GM23338 (cell line): Measurements from ENCODE around the gene PCTP. TPM values are rescaled to one million over a fixed set of nuclear protein-coding genes. Genes with fewer than 3 reads are reported as not detected.

Experiments used
- ATAC-seq: fragments of 200-7000 bp; cut with Tn5 transposase; 3 replicates; pipeline ENCODE4 v1.9.1; 2020
- DNase-seq: peaks from one replicate; pipeline ENCODE4 v3.0.0-alpha.2; 2015; ENCODE audit warnings: low spot score
- H2AFZ ChIP-seq: fragments of 200-600 bp; sonication (generic); 2 replicates; pipeline ENCODE4 v1.8.0; 2016; ENCODE audit warnings: antibody characterized with exemption, mild to moderate bottlenecking, moderate library complexity
- H3F3A ChIP-seq: fragments of 200-600 bp; sonication (generic); replicated peaks from 2 replicates; pipeline ENCODE4 v1.8.0; 2017; ENCODE audit warnings: antibody characterized with exemption, mixed run types, low read depth
- H3K27ac ChIP-seq: fragments of 200-600 bp; sonication (generic); 2 replicates; pipeline ENCODE4 v1.6.1; 2016; ENCODE audit warnings: low read depth
- H3K27me3 ChIP-seq: fragments of 200-600 bp; sonication (generic); 2 replicates; pipeline ENCODE4 v1.8.0; 2016; ENCODE audit warnings: mild to moderate bottlenecking, mixed run types, moderate library complexity; ENCODE audit not compliant: insufficient read depth
- H3K36me3 ChIP-seq: fragments of 200-600 bp; sonication (generic); 2 replicates; pipeline ENCODE4 v1.8.0; 2016; ENCODE audit warnings: mild to moderate bottlenecking; ENCODE audit not compliant: insufficient read depth
- H3K4me1 ChIP-seq: fragments of 200-600 bp; sonication (generic); 2 replicates; pipeline ENCODE4 v1.8.0; 2016; ENCODE audit warnings: mild to moderate bottlenecking, moderate library complexity; ENCODE audit not compliant: insufficient read depth
- H3K4me2 ChIP-seq: fragments of 200-600 bp; sonication (generic); 2 replicates; pipeline ENCODE4 v1.7.1; 2017; ENCODE audit warnings: mixed run types
- H3K4me3 ChIP-seq: fragments of 200-600 bp; sonication (generic); 2 replicates; pipeline ENCODE4 v1.6.1; 2016; ENCODE audit warnings: mixed run types
- H3K79me2 ChIP-seq: fragments of 200-600 bp; sonication (generic); replicated peaks from 2 replicates; pipeline ENCODE4 v1.8.0; 2017; ENCODE audit warnings: mild to moderate bottlenecking; ENCODE audit not compliant: insufficient read depth
- H3K9me2 ChIP-seq: fragments of 200-600 bp; sonication (generic); 2 replicates; pipeline ENCODE4 v1.8.0; 2017; ENCODE audit not compliant: insufficient read depth
- H4K20me1 ChIP-seq: fragments of 200-600 bp; sonication (generic); replicated peaks from 2 replicates; pipeline ENCODE4 v1.8.0; 2017; ENCODE audit warnings: mild to moderate bottlenecking; ENCODE audit not compliant: insufficient read depth
- H3K27ac Mint-ChIP-seq: 2 replicates; pipeline ENCODE4 v1.8.0; 2020; ENCODE audit warnings: inconsistent platforms, mild to moderate bottlenecking, moderate library complexity, mixed read lengths
- H3K27me3 Mint-ChIP-seq: 3 replicates; pipeline ENCODE4 v1.8.0; 2022; ENCODE audit warnings: low read depth, mild to moderate bottlenecking, moderate library complexity, mixed read lengths, inconsistent platforms; ENCODE audit not compliant: insufficient read depth, poor library complexity
- H3K36me3 Mint-ChIP-seq: 3 replicates; pipeline ENCODE4 v1.8.0; 2021; ENCODE audit warnings: low read depth, mild to moderate bottlenecking, inconsistent platforms, moderate library complexity, mixed read lengths
- H3K4me1 Mint-ChIP-seq: 3 replicates; pipeline ENCODE4 v1.8.0; 2020; ENCODE audit warnings: mild to moderate bottlenecking, inconsistent platforms, mixed read lengths
- H3K4me3 Mint-ChIP-seq: 3 replicates; pipeline ENCODE4 v1.8.0; 2021; ENCODE audit warnings: moderate library complexity, mild to moderate bottlenecking, inconsistent platforms, mixed read lengths
- H3K9me3 Mint-ChIP-seq: 3 replicates; pipeline ENCODE4 v1.8.0; 2020; ENCODE audit warnings: moderate library complexity, mild to moderate bottlenecking, inconsistent platforms, mixed read lengths
- CREB1 ChIP-seq: fragments of 250-450 bp; sonication (Bioruptor Pico); IDR thresholded peaks from 2 replicates; pipeline ENCODE4 v1.5.0; 2020; ENCODE audit warnings: low read depth, mild to moderate bottlenecking, moderate library complexity
- ETS1 ChIP-seq: IDR thresholded peaks from 2 replicates; pipeline ENCODE4 v1.6.1; 2016; ENCODE audit warnings: antibody characterized with exemption
- EZH2 ChIP-seq: fragments of 200-600 bp; sonication (generic); IDR thresholded peaks from one replicate; pipeline ENCODE4 v1.8.0; 2017; ENCODE audit warnings: antibody characterized with exemption, mild to moderate bottlenecking, low read depth; ENCODE audit not compliant: unreplicated experiment
- NANOG ChIP-seq: IDR thresholded peaks from 2 replicates; pipeline ENCODE4 v1.6.1; 2016; ENCODE audit warnings: antibody characterized with exemption, borderline replicate concordance
- POLR2AphosphoS5 ChIP-seq: IDR thresholded peaks from 2 replicates; pipeline ENCODE4 v1.6.1; 2016; ENCODE audit warnings: antibody characterized with exemption, low read depth
- REST ChIP-seq: IDR thresholded peaks from one replicate; pipeline ENCODE4 v1.6.1; 2018; ENCODE audit warnings: antibody characterized with exemption; ENCODE audit not compliant: unreplicated experiment
- STAT1 ChIP-seq: IDR thresholded peaks from one replicate; pipeline ENCODE4 v1.6.1; 2016; ENCODE audit warnings: antibody characterized with exemption; ENCODE audit not compliant: unreplicated experiment
- ZNF114 ChIP-seq: fragments of 250-450 bp; sonication (Bioruptor Pico); IDR thresholded peaks from 2 replicates; pipeline ENCODE4 v1.5.0; 2020; ENCODE audit warnings: mild to moderate bottlenecking, moderate library complexity
- polyA plus RNA-seq: library from polyadenylated mRNA; unstranded; fragments of >200 nt; fragmentation: Nextera tagmentation; extraction: Ambion mirVana; gene quantifications from 2 replicates; pipeline ENCODE4 v1.2.1, GENCODE V29; 2016
- total RNA-seq: library from RNA; depleted of rRNA; stranded (reverse); fragments of >200 nt; shearing (Covaris generic); gene quantifications from 2 replicates; pipeline ENCODE4 v1.2.3, GENCODE V29; 2014

The PCTP gene
- total and polyA plus RNA-seq, 2 experiments from 2014 or later, result 6.4 to 12.3 TPM

- Mint-ChIP-seq H3K9me3 (no peaks in the 10 kb centered on the region), H3K27me3 (no peaks in the 10 kb centered on the region), H3K4me1 (no peaks in the 10 kb centered on the region), H3K36me3 (no peaks in the 10 kb centered on the region), H3K27ac (no peak overlapping the region; the same call in 1 of the 2 replicates), H3K4me3 (no peak overlapping the region)
- no peaks in the 10 kb centered on the region for H3K9me2 ChIP-seq
- DNase-seq, result no peak
- no peaks in the 10 kb centered on the region for H3K27me3 ChIP-seq
- H3K27ac ChIP-seq, result no peak overlapping the region
- H2AFZ ChIP-seq, result no peak overlapping the region
- no peaks in the 10 kb centered on the region for H3K36me3 ChIP-seq
- no peak overlapping the region for H3K4me2 ChIP-seq
- no peaks in the 10 kb centered on the region for H3K79me2 ChIP-seq
- TF ChIP-seq REST, result no peak
- no peak for TF ChIP-seq EZH2
- no peak for TF ChIP-seq POLR2AphosphoS5
- no peak for TF ChIP-seq STAT1
- no peak for TF ChIP-seq CREB1 (CRISPR knock-in tag)
- no peak for TF ChIP-seq ZNF114 (CRISPR knock-in tag)
- TF ChIP-seq ETS1, result no peak
- no peaks in the 10 kb centered on the region for H3K4me1 ChIP-seq
- H3K4me3 ChIP-seq, result no peak overlapping the region
- H3F3A ChIP-seq, result no peaks in the 10 kb centered on the region
- no peaks in the 10 kb centered on the region for H4K20me1 ChIP-seq
- ATAC-seq, result no peak
Measured at GRCh38 chr17:55742272-55743102, 8.4 kb upstream of the PCTP start.

GRCh38 chr17:55743103-55743679 lies 7.7 kb upstream of the PCTP start:
- Histone ChIP-seq H3K27ac (no peak overlapping the region), H3K27me3 (no peaks in the 10 kb centered on the region), H3F3A (no peaks in the 10 kb centered on the region), H4K20me1 (no peaks in the 10 kb centered on the region), H3K4me1 (no peaks in the 10 kb centered on the region), H2AFZ (no peak overlapping the region), H3K36me3 (no peaks in the 10 kb centered on the region), H3K79me2 (no peaks in the 10 kb centered on the region), H3K9me2 (no peaks in the 10 kb centered on the region), H3K4me2 (no peak overlapping the region), H3K4me3 (no peak overlapping the region)
- Mint-ChIP-seq H3K9me3 (no peaks in the 10 kb centered on the region), H3K4me1 (no peaks in the 10 kb centered on the region), H3K4me3 (no peak overlapping the region), H3K27ac (no peak overlapping the region), H3K27me3 (no peaks in the 10 kb centered on the region), H3K36me3 (no peaks in the 10 kb centered on the region)
- DNase-seq (no peak), ATAC-seq (no peak)
- TF ChIP-seq NANOG, result no peak
